H1 (cell line): ENCODE measurements around the gene MINPP1. TPM values are rescaled to one million over a fixed set of nuclear protein-coding genes. Genes with fewer than 3 reads are reported as not detected.
A peak's percentile ranks its signal among the peaks of the same experiment; 100 is the strongest.

ENCODE experiments used
- CBX8 ChIP-seq: fragments of 300-800, 300-1000 bp; sonication (generic); IDR thresholded peaks from 2 replicates; pipeline ENCODE4 v1.7.1; 2016; ENCODE audit warnings: low read depth, low read length, borderline replicate concordance
- CTBP2 ChIP-seq: IDR thresholded peaks from 2 replicates; pipeline ENCODE4 v1.7.0; 2011; ENCODE audit warnings: borderline replicate concordance, mild to moderate bottlenecking, moderate library complexity, mixed read lengths, low read length; ENCODE audit not compliant: insufficient read depth, insufficient read length
- NRF1 ChIP-seq: IDR thresholded peaks from 2 replicates; pipeline ENCODE4 v1.6.1; 2011; ENCODE audit warnings: mild to moderate bottlenecking, low read depth, low read length, improper control_type of control experiment
- PHF8 ChIP-seq: fragments of 200-600 bp; sonication (generic); conservative IDR thresholded peaks from 2 replicates; pipeline ENCODE4 v1.7.1; 2012; ENCODE audit warnings: low read depth, mild to moderate bottlenecking, inconsistent platforms, low read length, moderate library complexity
- RFX5 ChIP-seq: IDR thresholded peaks from 2 replicates; pipeline ENCODE4 v1.6.1; 2011; ENCODE audit warnings: low read depth, low read length, improper control_type of control experiment, borderline replicate concordance
- YY1 ChIP-seq: IDR thresholded peaks from 2 replicates; pipeline ENCODE4 v1.6.1; 2011; ENCODE audit warnings: low read depth, mild to moderate bottlenecking, low read length
- ZNF274 ChIP-seq: IDR thresholded peaks from 2 replicates; pipeline ENCODE4 v1.7.0; 2012; ENCODE audit warnings: low read length, borderline replicate concordance; ENCODE audit errors: extremely low read depth
- polyA plus RNA-seq, 7 experiments: library from polyadenylated mRNA; depleted of rRNA in 3 of 7; stranded (reverse) in 5 of 7; unstranded in 2 of 7; fragments of >200 nt in 5 of 7; fragments of 200-250 nt in 2 of 7; gene quantifications; 1 replicate in 5 of 7; 2 replicates in 1 of 7; 4 replicates in 1 of 7; pipeline versions ENCODE4 v1.2.1 to v1.2.3, GENCODE V29; 2011 to 2013; ENCODE audit warnings: missing spikeins in 2 of 7, mixed read lengths in 2 of 7
- total RNA-seq: library from RNA; stranded (reverse); fragmentation: NEBNext Ultra II Directional; extraction: Animal tissue kit (Norgen Biotek cat#: 25700); gene quantifications from 2 replicates; pipeline ENCODE4 v1.2.1, GENCODE V29; 2021
- TF ChIP-seq, protein P1 (sequence below): IDR thresholded peaks from 2 replicates; pipeline ENCODE4 v1.6.1; 2011; ENCODE audit warnings: low read depth, mild to moderate bottlenecking, low read length; ENCODE audit not compliant: insufficient read depth
- TF ChIP-seq, protein P2 (sequence below), 3 experiments: IDR thresholded peaks; 1 replicate in 2 of 3; 2 replicates in 1 of 3; pipeline versions ENCODE4 v1.5.1 to v1.6.1; 2011; ENCODE audit warnings: low read length in 3 of 3, mild to moderate bottlenecking in 3 of 3, inconsistent platforms in 2 of 3, low read depth in 1 of 3, moderate library complexity in 1 of 3; ENCODE audit not compliant: insufficient read depth in 1 of 3; ENCODE audit errors: control extremely low read depth in 1 of 3

MINPP1 gene
- total and polyA plus RNA-seq, 2 of the 8 experiments (the other 6 are each of a cell fraction or from before 2014, with no cell fraction given), result 13.6 to 27.2 TPM

GRCh38 chr10:87505366-87506111 is 846 bp downstream of the MINPP1 start (continued):
- TF ChIP-seq RFX5, result no peak
- no peak for TF ChIP-seq NRF1
- TF ChIP-seq, protein P1, sequence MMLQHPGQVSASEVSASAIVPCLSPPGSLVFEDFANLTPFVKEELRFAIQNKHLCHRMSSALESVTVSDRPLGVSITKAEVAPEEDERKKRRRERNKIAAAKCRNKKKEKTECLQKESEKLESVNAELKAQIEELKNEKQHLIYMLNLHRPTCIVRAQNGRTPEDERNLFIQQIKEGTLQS, result no peak
- TF ChIP-seq, protein P2, sequence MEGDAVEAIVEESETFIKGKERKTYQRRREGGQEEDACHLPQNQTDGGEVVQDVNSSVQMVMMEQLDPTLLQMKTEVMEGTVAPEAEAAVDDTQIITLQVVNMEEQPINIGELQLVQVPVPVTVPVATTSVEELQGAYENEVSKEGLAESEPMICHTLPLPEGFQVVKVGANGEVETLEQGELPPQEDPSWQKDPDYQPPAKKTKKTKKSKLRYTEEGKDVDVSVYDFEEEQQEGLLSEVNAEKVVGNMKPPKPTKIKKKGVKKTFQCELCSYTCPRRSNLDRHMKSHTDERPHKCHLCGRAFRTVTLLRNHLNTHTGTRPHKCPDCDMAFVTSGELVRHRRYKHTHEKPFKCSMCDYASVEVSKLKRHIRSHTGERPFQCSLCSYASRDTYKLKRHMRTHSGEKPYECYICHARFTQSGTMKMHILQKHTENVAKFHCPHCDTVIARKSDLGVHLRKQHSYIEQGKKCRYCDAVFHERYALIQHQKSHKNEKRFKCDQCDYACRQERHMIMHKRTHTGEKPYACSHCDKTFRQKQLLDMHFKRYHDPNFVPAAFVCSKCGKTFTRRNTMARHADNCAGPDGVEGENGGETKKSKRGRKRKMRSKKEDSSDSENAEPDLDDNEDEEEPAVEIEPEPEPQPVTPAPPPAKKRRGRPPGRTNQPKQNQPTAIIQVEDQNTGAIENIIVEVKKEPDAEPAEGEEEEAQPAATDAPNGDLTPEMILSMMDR (IDR thresholded peaks at IDR 0.05; ENCODE audit: control extremely low read depth in 1 of 3, insufficient read depth in 1 of 3, low read depth in 1 of 3, low read length in 3 of 3), result peak; percentile 61 to 77 (median 71)
- no peak for TF ChIP-seq ZNF274
- no peak for TF ChIP-seq YY1
- peak; percentile 14; the same call in 1 of the 2 replicates for TF ChIP-seq PHF8
- TF ChIP-seq CTBP2, result no peak
- TF ChIP-seq CBX8, result no peak
